ENCODE results near the gene INO80B.

DNA sequence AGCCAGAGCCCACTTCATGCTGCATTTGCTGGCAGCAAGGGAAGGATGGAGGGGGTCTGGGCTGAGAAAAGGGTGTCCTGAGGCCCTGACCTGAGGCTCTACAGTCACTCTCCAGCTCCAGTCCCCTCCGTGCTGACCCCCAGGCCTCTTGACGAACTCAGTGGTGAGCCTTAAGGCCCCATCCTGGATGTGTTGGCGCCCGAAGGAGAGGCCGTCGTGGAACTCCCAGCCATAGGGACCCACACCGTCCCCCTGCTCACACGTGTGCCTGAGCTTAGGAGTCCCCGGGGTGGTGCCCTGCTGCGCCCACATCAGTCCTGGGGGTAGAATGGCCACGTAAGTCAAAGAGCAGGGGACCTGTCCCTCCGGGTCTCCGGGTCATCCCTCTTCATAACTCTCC is 9.5 kb downstream of the INO80B start:
- TF ChIP-seq CTCF (conservative IDR thresholded peaks at IDR 0.05; ENCODE audit: low read length) (no peak), EZH2phosphoT487 (IDR thresholded peaks at IDR 0.05; ENCODE audit: borderline replicate concordance, low read depth, low read length) (no peak)

Data from OCI-LY7 (cell line).